Activated T-helper 1 cell treated with anti-CD3 and anti-CD28 coated beads, Interleukin-12 subunit alpha, Interleukin-12 subunit beta, Interleukin-2, Interleukin-4 antibody, amounts not matched to agents 30 ng/mL and 10 ng/mL and 1 ng/mL, durations not matched to agents 14 hours and 24 hours and 36 hours (primary cell): ENCODE results near the gene DNMT1. TPM values are rescaled to one million over a fixed set of nuclear protein-coding genes. Genes with fewer than 3 reads are reported as not detected.

Experiments used
- DNase-seq: peaks from one replicate; pipeline ENCODE4 v3.0.0; 2021; ENCODE audit warnings: low spot score
- H3K27ac Mint-ChIP-seq: one replicate; pipeline ENCODE4 v1.8.0; 2021; ENCODE audit warnings: mild to moderate bottlenecking, mixed read lengths
- H3K27me3 Mint-ChIP-seq: one replicate; pipeline ENCODE4 v1.8.0; 2022; ENCODE audit warnings: mild to moderate bottlenecking, moderate library complexity, mixed read lengths; ENCODE audit not compliant: insufficient read depth
- H3K36me3 Mint-ChIP-seq: one replicate; pipeline ENCODE4 v1.8.0; 2021; ENCODE audit warnings: low read depth, mixed read lengths
- H3K4me1 Mint-ChIP-seq: one replicate; pipeline ENCODE4 v1.8.0; 2021; ENCODE audit warnings: low read depth, mixed read lengths
- H3K4me3 Mint-ChIP-seq: one replicate; pipeline ENCODE4 v1.8.0; 2021; ENCODE audit warnings: mild to moderate bottlenecking, moderate library complexity, mixed read lengths
- H3K9me3 Mint-ChIP-seq: one replicate; pipeline ENCODE4 v1.8.0; 2021; ENCODE audit warnings: mixed read lengths
- intact Hi-C: fragments of 100-400 bp; cut with micrococcal nuclease; formaldehyde crosslinking; loops from one replicate; pipeline ENCODE4 v1.15.1; 2024
- total RNA-seq: library from RNA; stranded (reverse); gene quantifications from 2 replicates; pipeline ENCODE4 v1.2.3, GENCODE V29; 2022

The DNMT1 gene
- total RNA-seq, 1 donor from 2014 or later: 425 TPM

DNA sequence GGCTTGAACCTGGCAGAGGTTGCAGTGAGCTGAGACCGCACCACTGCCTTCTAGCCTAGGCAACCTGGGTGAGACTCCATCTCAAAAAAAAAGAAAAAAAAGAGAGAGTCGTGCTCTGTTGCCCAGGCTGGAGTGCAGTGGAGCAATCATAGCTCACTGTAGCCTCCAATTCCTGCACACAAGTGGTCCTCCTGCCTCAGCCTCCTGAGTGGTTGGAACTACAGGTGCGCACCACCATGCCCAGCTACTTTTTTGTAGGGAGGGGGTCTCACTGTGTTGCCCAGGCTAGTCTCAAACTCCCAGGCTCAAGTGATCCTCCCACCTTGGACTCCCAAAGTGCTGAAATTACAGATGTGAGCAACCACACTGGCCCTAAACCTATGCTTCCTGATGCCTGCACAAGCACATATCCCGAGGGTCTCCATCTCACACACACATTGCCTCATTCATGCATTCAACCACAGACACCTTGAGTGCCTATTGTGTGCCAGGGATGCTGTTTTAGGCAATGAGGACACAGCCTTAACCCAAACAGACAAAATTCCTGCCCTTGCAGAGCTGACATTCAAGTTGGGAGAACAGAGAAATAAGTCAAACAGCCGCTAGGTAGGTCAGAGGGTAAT is 94.5 kb downstream of the DNMT1 start:
- no peak overlapping the region for H3K27ac Mint-ChIP-seq
- peaks cover 1% of the 10 kb centered on the region for H3K27me3 Mint-ChIP-seq
- intact Hi-C loops: loop anchor here (10.0 kb wide), 3 partner anchors 555 to 1335 kb away; partner anchors contain the start of genes ILF3, ODAD3 and PRKCSH
- peaks cover 2% of the 10 kb centered on the region for H3K36me3 Mint-ChIP-seq
- no peak overlapping the region for H3K4me3 Mint-ChIP-seq
- DNase-seq: no peak
- H3K4me1 Mint-ChIP-seq: peaks cover 44% of the 10 kb centered on the region
- no peaks in the 10 kb centered on the region for H3K9me3 Mint-ChIP-seq

DNA sequence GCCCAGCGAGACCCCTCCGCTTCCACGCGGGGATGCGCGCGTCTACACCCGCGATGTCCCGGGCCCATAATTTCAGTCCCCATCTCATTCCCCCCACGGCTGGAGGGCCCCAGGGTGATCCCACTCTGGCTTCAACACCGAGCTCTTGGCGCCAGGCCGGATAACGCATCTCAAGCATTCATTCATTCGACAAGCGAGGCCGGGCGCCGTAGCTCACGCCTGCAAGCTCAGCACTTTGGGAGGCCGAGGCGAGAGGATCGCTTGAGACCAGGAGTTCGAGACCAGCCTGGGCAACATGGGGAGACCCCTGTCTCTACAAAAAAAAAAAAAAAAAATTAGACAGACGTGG is 98.2 kb downstream of the DNMT1 start:
- intact Hi-C loops: loop anchor here (1.0 to 2.0 kb wide), 4 partner anchors 8 to 98 kb away; partner anchors contain the start of genes DNMT1 and SHFL
- Mint-ChIP-seq H3K4me1 (peaks cover 21% of the 10 kb centered on the region), H3K9me3 (no peaks in the 10 kb centered on the region), H3K27me3 (no peaks in the 10 kb centered on the region), H3K27ac (peak overlapping the region; percentile 79), H3K36me3 (peaks cover 26% of the 10 kb centered on the region), H3K4me3 (peak overlapping the region; percentile 49)
- no peak for DNase-seq

DNA sequence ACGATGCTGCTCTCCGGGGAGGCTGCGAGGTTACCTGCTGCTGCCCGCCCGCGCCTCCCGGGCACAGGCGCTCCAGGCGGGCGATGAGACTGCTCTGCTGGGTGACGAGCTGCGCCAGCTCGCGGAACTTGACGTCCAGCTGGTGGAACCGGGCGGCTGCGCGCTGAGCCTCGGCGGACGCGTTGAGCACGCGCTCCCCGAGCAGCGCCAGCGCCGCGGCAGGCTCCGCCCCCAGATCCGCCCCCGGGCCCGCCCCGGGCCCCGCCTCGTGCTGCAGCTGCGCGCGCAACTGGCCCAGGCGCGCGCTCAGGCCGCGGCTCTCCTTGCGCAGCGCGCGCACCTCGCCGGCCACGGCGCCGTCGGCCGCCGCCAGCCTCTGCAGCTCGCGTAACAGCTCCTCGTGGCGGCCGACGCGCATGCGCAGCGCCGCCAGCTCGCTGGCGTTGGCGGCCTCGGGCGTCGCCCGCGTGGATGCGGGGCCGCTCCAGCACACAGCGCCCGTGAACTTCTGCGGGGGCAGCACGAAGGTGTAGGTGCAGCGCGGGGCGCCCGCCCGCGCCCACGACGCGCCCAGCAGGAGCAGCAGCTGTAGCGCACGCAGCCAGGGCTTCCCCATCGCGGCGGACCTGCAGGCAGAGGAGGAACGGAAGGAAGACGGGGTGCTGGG is 98.7 kb downstream of the DNMT1 start:
- H3K4me1 Mint-ChIP-seq: peaks cover 21% of the 10 kb centered on the region

DNA sequence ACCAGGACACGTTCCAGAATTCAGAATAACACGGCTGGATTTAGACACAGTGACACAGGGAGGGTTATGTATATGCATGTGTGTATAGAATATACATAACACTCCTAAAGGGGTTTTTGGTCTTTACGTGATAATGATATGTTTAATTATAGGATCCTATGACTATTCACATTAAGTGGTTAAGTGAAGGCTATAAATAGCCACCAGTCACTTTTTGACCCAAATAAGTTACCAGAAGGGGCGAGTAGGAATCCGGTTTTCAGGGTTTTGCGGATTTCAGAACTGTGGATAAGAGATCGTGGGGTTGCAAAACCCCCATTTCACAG is 99.2 kb downstream of the DNMT1 start:
- H3K36me3 Mint-ChIP-seq: peaks cover 28% of the 10 kb centered on the region
- H3K4me1 Mint-ChIP-seq: peaks cover 19% of the 10 kb centered on the region
- H3K9me3 Mint-ChIP-seq: no peaks in the 10 kb centered on the region
- peak overlapping the region; percentile 71 for H3K27ac Mint-ChIP-seq
- no peak for DNase-seq
- intact Hi-C loops: no loop called here
- no peak overlapping the region for H3K4me3 Mint-ChIP-seq
- no peaks in the 10 kb centered on the region for H3K27me3 Mint-ChIP-seq

More for the DNA sequence above, 98.7 kb downstream of the DNMT1 start:
- peak; percentile 91 for DNase-seq
- Mint-ChIP-seq H3K27me3 (no peaks in the 10 kb centered on the region), H3K36me3 (peaks cover 28% of the 10 kb centered on the region), H3K9me3 (no peaks in the 10 kb centered on the region), H3K4me3 (peak overlapping the region; percentile 49), H3K27ac (peak overlapping the region; percentile 79)
- intact Hi-C loops: loop anchor here (1.0 to 2.0 kb wide), 4 partner anchors 8 to 99 kb away; partner anchors contain the start of genes DNMT1 and SHFL

DNA sequence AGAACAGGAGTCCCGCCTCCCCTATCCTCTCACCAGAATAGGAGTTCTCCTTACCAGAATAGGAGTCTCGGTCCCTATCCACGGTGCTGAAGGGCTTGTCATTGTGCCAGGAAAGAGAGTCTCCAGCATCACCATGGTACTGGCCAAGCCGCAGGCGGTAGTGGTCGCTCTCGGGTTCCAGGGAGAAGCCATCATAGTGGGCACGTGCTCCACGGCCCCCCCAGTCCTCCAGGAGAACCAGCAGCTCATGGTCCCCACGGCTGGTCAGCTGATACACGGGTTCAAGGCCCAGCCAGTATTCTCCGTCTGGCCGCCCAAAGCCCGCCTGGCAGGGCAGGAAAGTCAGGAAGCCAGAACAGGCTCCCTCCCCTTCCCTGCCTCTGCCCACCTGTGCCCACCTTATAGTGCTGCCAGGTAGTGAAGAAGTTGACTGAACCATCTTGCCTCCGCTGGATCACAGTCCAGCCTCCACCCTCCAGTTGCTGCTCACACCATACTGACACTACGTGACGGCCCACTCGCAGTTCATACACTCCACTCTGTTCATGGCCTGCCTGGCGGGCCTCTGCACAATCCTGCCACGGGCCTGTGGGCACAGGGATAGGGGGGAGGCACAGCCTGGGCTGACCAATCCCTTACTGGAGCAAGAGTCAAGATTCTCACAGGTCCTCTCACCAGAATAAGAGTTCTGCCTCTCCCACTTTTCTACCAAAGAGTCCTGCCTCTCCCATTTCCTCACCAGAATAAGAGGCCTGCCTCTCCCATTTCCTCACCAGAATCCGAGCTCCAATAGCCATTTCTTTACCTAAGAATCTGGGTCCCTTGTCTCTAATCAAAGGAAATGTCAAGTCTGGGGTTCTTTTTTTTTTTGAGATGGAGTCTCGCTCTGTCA is 101.2 kb downstream of the DNMT1 start:
- no peak overlapping the region for H3K4me3 Mint-ChIP-seq
- no peak for DNase-seq

DNA sequence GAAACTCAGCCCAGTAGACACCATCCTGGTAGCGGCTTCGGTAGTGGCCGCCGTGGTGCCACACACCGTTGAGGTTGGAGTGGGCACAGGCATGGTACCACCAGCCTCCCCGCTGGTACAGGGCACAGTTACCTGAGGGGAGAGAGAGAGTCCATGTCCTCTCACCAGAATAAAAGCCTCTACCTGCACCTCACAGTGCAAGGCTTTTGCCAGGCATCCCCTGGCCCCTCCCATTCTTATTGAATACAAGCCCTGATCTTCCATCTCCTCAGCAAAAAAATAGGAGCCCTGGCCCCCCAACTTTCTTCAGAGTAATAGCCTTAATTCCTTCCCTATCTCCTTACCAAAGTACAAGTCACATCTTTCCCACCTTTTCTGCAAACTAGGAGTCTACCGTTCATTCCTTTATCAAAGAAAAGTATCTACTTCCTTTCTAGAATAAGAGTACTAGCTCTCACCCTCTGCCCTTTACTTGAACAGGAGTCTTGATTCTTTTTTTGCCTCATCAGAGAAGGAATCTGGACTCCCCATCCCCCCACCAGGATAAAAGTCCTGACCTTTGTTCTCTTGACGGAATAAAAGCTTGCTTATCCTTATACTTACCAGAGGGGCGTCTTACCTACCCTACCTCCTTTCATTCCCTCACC is 102.0 kb downstream of the DNMT1 start:
- DNase-seq: no peak
- no peak overlapping the region for H3K4me3 Mint-ChIP-seq
- no peaks in the 10 kb centered on the region for H3K9me3 Mint-ChIP-seq
- H3K27ac Mint-ChIP-seq: no peak overlapping the region
- H3K27me3 Mint-ChIP-seq: no peaks in the 10 kb centered on the region
- peaks cover 5% of the 10 kb centered on the region for H3K4me1 Mint-ChIP-seq
- intact Hi-C loops: no loop called here
- peaks cover 39% of the 10 kb centered on the region for H3K36me3 Mint-ChIP-seq

More for the DNA sequence above, 101.2 kb downstream of the DNMT1 start:
- intact Hi-C loops: no loop called here
- Mint-ChIP-seq H3K27ac (no peak overlapping the region), H3K4me1 (peaks cover 5% of the 10 kb centered on the region), H3K36me3 (peaks cover 39% of the 10 kb centered on the region), H3K9me3 (no peaks in the 10 kb centered on the region), H3K27me3 (no peaks in the 10 kb centered on the region)

DNA sequence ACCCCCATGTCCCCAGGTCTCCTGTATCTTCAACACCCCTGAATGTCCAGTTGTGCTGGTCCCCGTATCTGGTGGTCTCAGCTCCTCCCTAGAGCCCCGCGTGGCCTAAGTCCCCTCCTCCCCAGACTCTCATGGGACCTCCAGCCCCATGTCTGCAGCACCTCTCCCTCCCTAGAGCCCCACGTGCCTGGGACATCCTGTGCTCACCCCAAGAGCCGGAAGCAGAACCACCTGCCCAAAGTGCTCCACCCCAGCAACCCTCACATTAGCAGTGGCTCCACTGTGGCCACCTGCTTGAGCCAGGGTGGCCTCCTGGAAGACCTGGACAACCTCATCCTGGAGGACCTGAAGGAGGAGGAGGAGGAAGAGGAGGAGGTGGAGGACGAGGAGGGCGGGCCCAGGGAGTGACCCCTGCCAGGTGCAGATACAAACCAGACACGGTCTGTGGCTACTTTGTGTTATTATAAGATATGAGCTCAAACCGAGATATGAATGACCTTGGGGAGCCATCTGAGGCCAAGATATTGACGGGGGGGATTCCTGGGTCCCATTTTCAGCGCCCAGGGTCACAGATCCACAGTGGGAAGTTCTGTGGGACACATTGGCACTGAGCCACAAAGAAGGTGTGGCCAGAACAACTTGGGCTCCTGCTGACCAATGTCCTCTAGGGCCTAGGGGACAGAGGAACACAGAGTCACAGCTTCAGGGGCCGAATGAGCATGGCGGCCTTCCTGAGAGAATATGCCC is 102.7 kb downstream of the DNMT1 start:
- Mint-ChIP-seq H3K4me3 (no peak overlapping the region), H3K4me1 (peaks cover 12% of the 10 kb centered on the region), H3K36me3 (peaks cover 45% of the 10 kb centered on the region), H3K27ac (no peak overlapping the region), H3K27me3 (no peaks in the 10 kb centered on the region), H3K9me3 (no peaks in the 10 kb centered on the region)
- intact Hi-C loops: no loop called here
- DNase-seq: no peak

DNA sequence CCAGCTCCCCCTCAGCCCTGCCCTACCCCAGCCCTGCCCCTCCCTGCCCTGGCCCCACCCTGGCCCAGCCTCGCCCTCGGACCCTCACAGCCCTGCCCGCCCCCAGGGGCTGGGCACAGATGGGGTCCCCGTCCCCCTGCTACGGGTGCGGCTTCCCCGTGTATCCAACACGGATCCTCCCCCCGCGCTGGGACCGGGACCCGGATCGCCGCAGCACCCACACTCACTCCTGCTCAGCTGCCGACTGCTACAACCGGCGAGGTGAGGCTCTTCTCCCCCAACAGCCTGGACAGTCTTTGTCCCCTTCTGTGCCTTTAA is 103.4 kb downstream of the DNMT1 start:
- Mint-ChIP-seq H3K27ac (no peak overlapping the region), H3K27me3 (no peaks in the 10 kb centered on the region), H3K36me3 (peaks cover 45% of the 10 kb centered on the region), H3K4me3 (no peak overlapping the region), H3K9me3 (no peaks in the 10 kb centered on the region), H3K4me1 (peaks cover 12% of the 10 kb centered on the region)
- intact Hi-C loops: no loop called here
- DNase-seq: no peak

DNA sequence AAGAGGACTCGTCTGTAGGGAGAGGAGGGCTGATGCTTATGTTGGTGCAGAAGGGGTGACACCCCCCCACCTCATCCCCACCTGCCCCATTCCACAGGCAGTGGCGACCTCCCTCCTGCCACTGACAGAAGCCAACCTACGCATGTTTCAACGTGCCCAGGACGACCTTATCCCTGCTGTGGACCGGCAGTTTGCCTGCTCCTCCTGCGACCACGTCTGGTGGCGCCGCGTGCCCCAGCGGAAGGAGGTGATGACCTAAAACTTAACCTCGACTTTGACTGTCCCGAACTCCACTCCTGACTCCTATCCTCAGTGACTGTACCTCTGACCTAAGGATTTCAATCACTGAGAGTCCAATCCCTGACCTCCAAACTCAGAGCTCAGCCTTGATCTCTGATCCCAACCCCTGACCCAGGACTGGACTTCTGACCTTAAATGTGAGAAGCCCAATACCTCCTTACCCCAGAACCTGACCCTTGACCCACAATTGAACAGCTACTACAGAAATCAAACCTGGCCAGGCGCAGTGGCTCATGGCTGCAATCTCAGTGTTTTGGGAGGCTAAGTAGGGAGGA is 104.9 kb downstream of the DNMT1 start:
- Mint-ChIP-seq H3K9me3 (no peaks in the 10 kb centered on the region), H3K27ac (no peak overlapping the region), H3K27me3 (no peaks in the 10 kb centered on the region), H3K36me3 (peaks cover 43% of the 10 kb centered on the region), H3K4me1 (peaks cover 12% of the 10 kb centered on the region), H3K4me3 (no peak overlapping the region)
- intact Hi-C loops: no loop called here
- DNase-seq: no peak

DNA sequence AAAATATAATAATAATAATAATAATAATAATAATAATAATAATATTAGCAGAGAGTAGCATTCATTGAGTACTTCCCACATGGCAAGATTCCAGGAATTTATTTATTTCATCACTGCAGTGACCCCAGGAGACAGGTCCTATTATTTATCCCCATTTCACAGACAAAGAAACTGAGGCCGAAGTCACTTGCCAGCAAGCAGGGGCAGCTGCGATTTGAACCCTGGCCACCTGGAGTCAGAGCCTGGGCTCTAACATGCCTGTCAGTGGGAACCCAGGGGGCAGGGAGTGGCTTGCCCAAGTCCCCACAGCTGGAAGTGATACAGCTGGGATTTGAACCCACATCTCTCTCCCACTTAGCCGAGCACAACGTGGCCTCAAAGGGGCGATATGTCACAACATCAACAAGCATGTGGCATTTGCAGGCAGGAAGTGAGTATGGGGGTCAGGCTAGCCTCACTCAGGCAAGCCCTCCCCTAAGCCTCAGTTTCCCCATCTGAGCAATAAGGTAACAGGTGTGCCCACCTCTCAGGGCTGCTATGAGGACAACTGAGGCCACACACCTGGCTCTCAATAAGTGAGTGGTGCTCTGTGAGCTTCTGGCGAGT is 105.7 kb downstream of the DNMT1 start:
- DNase-seq: no peak
- peaks cover 37% of the 10 kb centered on the region for H3K36me3 Mint-ChIP-seq
- intact Hi-C loops: no loop called here
- H3K4me1 Mint-ChIP-seq: peaks cover 12% of the 10 kb centered on the region
- no peak overlapping the region for H3K4me3 Mint-ChIP-seq
- no peak overlapping the region for H3K27ac Mint-ChIP-seq
- no peaks in the 10 kb centered on the region for H3K9me3 Mint-ChIP-seq
- no peaks in the 10 kb centered on the region for H3K27me3 Mint-ChIP-seq

DNA sequence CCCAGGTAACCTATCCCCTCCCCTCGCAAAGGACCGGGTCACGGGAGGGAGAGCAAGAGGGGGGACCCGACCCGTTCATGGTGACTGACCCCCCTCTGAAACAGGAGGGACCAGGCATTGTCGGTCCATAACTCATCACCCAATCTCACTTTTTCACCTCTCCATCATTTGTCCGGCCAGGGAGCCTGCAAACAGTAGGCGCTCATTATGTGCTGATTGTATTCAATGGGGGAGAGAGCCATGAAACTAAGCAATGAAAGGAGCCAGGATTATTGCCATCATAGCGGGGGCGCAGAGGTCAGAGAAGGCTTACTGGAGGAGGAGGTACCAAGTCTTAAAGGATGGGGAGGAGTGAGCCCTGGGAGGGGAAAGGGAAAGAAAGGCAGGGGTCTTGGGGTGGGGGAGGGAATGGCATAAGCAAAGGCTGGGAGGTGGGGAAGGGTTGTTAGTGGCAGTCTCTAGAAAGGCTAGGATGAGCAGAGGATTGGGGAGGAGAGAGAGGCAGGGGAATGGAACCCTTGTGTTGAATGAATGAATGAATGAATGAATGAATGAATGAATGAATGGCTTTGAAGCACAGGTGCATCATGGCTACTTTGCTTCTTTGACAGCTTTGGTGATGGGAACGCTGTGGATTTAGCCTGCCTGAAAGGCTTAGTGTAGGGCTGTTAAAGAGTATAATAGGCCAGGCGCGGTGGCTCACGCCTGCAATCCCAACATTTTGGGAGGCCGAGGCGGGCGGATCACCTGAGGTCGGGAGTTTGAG is 107.3 kb downstream of the DNMT1 start:
- intact Hi-C loops: loop anchor here (2.0 kb wide), 1 partner anchor 17 kb away; no protein-coding TSS in a partner anchor
- H3K9me3 Mint-ChIP-seq: no peaks in the 10 kb centered on the region
- H3K27ac Mint-ChIP-seq: peak overlapping the region; percentile 79
- no peak for DNase-seq
- H3K4me1 Mint-ChIP-seq: peaks cover 7% of the 10 kb centered on the region
- H3K36me3 Mint-ChIP-seq: peaks cover 25% of the 10 kb centered on the region
- H3K27me3 Mint-ChIP-seq: no peaks in the 10 kb centered on the region
- H3K4me3 Mint-ChIP-seq: peak overlapping the region; percentile 90
